Measurements from ENCODE around the gene JPH3.

DNA sequence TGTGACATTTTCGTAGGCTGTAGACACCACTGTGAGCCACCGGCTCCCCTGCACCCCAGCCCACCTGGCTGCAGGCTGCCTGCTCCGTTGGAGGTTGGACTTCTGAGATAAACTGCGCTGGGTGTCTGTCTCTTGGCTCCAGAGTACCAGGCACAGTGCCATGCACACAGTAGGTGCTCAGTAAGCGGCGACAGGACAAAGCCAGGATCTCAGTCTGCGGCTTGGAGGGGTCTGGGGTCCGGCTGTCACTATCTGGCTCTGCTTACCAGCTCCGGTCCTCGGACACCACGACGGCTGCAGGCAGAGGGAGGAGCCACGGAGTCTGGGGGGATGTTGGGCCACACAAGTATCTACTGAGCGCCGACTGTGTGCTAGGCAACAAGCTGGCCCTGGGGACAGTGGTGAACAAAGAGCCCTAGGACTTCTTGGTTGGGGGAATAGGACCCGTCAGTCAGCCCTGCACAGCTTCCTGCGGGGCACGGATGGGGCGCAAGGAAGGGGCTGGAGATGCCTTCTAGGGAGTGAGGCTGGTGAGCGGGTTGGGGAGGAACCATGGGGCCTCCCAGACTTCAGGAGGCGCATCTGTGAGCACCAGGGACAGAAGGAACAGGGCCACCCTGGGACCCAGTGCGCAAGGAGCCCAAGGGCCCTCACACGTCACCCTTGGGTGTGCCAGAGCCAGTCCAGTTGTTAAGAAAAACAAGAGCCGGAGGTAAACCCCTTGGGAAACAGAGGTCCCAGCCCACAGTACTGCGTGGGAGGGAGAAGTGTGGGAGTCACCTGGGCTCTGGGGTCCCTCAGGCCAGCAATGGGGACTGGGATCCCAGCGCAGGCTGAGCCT is 17.3 kb downstream of the JPH3 start:
- TF ChIP-seq, protein P1, sequence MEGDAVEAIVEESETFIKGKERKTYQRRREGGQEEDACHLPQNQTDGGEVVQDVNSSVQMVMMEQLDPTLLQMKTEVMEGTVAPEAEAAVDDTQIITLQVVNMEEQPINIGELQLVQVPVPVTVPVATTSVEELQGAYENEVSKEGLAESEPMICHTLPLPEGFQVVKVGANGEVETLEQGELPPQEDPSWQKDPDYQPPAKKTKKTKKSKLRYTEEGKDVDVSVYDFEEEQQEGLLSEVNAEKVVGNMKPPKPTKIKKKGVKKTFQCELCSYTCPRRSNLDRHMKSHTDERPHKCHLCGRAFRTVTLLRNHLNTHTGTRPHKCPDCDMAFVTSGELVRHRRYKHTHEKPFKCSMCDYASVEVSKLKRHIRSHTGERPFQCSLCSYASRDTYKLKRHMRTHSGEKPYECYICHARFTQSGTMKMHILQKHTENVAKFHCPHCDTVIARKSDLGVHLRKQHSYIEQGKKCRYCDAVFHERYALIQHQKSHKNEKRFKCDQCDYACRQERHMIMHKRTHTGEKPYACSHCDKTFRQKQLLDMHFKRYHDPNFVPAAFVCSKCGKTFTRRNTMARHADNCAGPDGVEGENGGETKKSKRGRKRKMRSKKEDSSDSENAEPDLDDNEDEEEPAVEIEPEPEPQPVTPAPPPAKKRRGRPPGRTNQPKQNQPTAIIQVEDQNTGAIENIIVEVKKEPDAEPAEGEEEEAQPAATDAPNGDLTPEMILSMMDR (IDR thresholded peaks at IDR 0.05) = no peak
- TF ChIP-seq POLR2A (IDR thresholded peaks at IDR 0.05; ENCODE audit: low read length) (no peak), RAD21 (conservative IDR thresholded peaks at IDR 0.05 in 1 of 2, IDR thresholded peaks at IDR 0.05 in 1 of 2) (no peak), CBX8 (IDR thresholded peaks at IDR 0.05) (no peak), EP300 (IDR thresholded peaks at IDR 0.05) (no peak), REST (IDR thresholded peaks at IDR 0.05) (no peak), RCOR1 (IDR thresholded peaks at IDR 0.05; ENCODE audit: low read depth, low read length) (no peak), POLR2AphosphoS2 (conservative IDR thresholded peaks at IDR 0.05; ENCODE audit: low read length) (no peak), HMGXB4 (CRISPR knock-in tag; IDR thresholded peaks at IDR 0.05; ENCODE audit: borderline replicate concordance) (no peak)
